GM19452 (cell line): Measurements from ENCODE around the gene KRTAP2-2.

ENCODE experiments used
- ATAC-seq: cut with Tn5 transposase; IDR thresholded peaks from one replicate; pipeline ENCODE4 v1.9.1; 2021; ENCODE audit not compliant: unreplicated experiment

KRTAP2-2 gene

GRCh38 chr17:41026715-41027471 is 28.1 kb downstream of the KRTAP2-2 start, which contains the start of gene KRTAP1-5:
Gene KRTAP1-5, minus strand, starts transcription at chr17:41027208. Its CDS starts 53 bp downstream, at chr17:41027155.
- no peak for ATAC-seq

- no peak for ATAC-seq
These were observed 30.3 kb downstream of the KRTAP2-2 start for GRCh38 chr17:41024697-41025096.

GRCh38 chr17:41020336-41020735 is 34.7 kb downstream of the KRTAP2-2 start:
- no peak for ATAC-seq

DNA sequence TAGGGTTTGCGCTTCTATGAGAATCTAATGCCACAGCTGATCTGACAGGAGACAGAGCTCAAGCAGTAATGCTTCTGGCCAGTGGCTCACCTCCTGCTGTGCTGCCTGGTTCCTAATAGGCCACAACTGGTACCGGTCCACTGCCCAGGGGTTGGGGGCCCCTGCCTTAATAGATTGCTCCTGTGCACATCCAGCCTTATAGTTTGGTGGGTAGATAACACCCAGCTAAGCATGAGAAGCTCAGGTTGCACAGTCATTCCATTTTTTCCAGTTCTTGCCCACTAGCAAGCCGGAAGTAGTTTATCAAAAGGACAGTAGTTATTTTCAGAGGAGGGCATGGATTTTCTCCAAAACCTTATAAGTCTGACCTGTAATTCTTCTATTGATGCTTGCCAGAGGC is 35.6 kb downstream of the KRTAP2-2 start:
- no peak for ATAC-seq

GRCh38 chr17:41018541-41018940 is 36.5 kb downstream of the KRTAP2-2 start:
- no peak for ATAC-seq

GRCh38 chr17:41016578-41017215 is 38.3 kb downstream of the KRTAP2-2 start:
- no peak for ATAC-seq

DNA sequence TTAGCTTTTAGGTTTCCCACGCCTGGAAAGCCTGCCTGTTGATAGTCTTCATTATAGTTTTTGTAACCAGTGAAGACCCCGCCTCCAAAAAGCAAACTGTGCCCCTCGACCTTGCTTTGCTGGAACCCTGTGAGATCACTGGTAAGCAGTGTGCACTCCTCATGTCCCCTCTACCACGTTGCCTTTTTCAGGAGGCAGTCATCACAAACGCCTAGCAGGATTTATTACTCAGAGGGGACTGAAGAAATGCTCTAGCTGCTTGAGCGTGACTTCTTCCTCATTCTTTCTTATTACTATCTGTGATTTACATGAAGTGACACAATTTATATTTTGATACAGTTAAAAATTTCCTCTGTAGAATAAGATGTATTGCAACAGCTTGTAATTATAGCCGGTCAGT is 39.6 kb downstream of the KRTAP2-2 start:
- no peak for ATAC-seq

DNA sequence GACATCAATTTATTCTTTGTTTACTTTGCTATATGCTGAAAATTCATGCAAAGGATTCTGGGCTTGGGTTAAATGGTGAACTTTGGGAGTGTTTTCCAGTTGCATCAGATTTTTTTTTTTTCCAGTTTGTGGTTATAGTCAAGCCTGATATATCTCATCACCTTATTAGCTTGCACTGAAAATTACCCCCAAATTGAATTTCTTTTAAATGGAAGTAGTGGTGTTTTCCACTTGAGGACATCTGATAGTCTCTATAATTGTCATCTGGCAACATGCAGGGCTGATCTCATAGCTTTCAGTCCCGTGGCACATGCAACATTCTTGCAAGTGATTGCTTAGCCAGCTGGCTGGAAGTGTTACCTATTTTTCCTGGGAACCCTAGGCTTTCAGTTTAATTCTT is 41.4 kb downstream of the KRTAP2-2 start:
- ATAC-seq: no peak

DNA sequence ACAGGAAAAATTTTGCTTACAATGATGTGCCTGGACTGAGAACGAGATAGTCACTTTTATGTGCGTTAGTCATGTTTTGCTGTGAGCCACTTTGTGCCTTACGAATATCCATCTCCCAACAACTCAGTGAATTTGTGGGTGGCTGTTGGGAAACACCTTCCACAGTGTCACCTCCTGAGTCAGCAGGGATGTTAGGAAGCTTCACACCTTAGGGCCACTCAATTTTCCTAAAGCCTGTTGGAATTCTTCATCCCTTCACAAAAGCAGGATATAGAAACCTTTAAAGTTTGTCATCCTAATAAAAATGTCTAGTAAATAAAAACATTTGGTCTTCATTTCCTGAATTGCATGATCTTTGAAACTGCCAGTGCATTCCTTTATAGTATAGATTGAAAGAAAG is 41.8 kb downstream of the KRTAP2-2 start:
- ATAC-seq: no peak

- no peak for ATAC-seq
These were observed 42.5 kb downstream of the KRTAP2-2 start for GRCh38 chr17:41012326-41013120.

DNA sequence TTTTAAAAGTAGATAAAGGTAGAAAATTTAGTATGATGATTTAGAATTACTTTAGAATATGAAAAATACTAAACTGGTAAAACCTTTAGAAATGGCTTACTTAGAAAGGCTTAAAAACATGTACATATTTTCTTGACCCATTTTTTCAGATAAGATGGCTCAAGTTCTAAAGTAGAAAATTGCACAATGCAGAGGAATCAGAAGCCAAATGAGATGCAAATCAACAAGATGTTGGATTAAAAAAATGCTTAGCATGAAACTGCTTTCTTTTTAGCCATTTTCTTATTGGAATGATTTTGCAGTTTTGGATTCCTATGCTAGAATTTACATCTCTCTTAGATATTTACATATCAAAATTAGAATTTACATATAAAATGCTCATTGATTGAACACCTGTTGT is 44.6 kb downstream of the KRTAP2-2 start:
- ATAC-seq: no peak

GRCh38 chr17:41009936-41010335 is 45.1 kb downstream of the KRTAP2-2 start:
- ATAC-seq: no peak

- ATAC-seq: no peak
These were observed 45.7 kb downstream of the KRTAP2-2 start for GRCh38 chr17:41009301-41009760.

- ATAC-seq: no peak
These were observed 46.2 kb downstream of the KRTAP2-2 start, which contains the start of gene KRTAP3-1 for GRCh38 chr17:41008811-41009210. Gene KRTAP3-1, minus strand, starts transcription at chr17:41009128. Its CDS starts 54 bp downstream, at chr17:41009074.
